H1 (cell line): ENCODE data around the gene SCGB1A1. TPM values are rescaled to one million over a fixed set of nuclear protein-coding genes. Genes with fewer than 3 reads are reported as not detected.
A peak's percentile ranks its signal among the peaks of the same experiment; 100 is the strongest.

Experiments used
- CTCF ChIA-PET: fragments of 300-600 bp; sonication (Branson Sonifier 250); formaldehyde crosslinking; loops from one replicate; lab custom pipeline; 2021; ENCODE audit not compliant: partially characterized antibody; lab: Charles Lee
- POLR2A ChIA-PET: fragments of 300-600 bp; sonication (Branson Sonifier 250); formaldehyde crosslinking; loops from one replicate; lab custom pipeline; 2021; ENCODE audit warnings: inconsistent platforms; ENCODE audit not compliant: partially characterized antibody; lab: Charles Lee
- DNase-seq, 2 experiments: peaks; one replicate each; pipeline versions ENCODE4 v3.0.0 to v3.0.0-alpha.2; 2010 to 2022; ENCODE audit warnings: low spot score in 2 of 2, low read depth in 1 of 2, mixed read lengths in 1 of 2
- FAIRE-seq: peaks from 2 replicates; lab custom pipeline; 2011; peaks lifted over from hg19 to GRCh38; lab: Jason Lieb, UNC
- H2AFZ ChIP-seq: 2 replicates; pipeline ENCODE4 v1.8.1; 2012; ENCODE audit warnings: low read length, inconsistent platforms
- H2AK5ac ChIP-seq: 2 replicates; pipeline ENCODE4 v1.6.1; 2013; ENCODE audit warnings: low read depth, low read length
- H2BK120ac ChIP-seq: replicated peaks from 2 replicates; pipeline ENCODE3; 2013; ENCODE audit warnings: low read depth, low read length, inconsistent platforms
- H2BK12ac ChIP-seq: 2 replicates; pipeline ENCODE4 v1.6.1; 2013; ENCODE audit warnings: low read depth, low read length
- H2BK15ac ChIP-seq: 2 replicates; pipeline ENCODE4 v1.6.1; 2013; ENCODE audit warnings: low read length
- H2BK20ac ChIP-seq: 2 replicates; pipeline ENCODE4 v1.6.1; 2013; ENCODE audit warnings: low read length
- H2BK5ac ChIP-seq: 2 replicates; pipeline ENCODE4 v1.6.1; 2013; ENCODE audit warnings: low read depth, low read length
- H3K14ac ChIP-seq: 2 replicates; pipeline ENCODE4 v1.6.1; 2013; ENCODE audit warnings: inconsistent platforms; ENCODE audit not compliant: insufficient read length
- H3K18ac ChIP-seq: 2 replicates; pipeline ENCODE4 v1.6.1; 2013; ENCODE audit warnings: low read length; ENCODE audit errors: extremely low read depth
- H3K23ac ChIP-seq: 2 replicates; pipeline ENCODE4 v1.6.1; 2013; ENCODE audit warnings: inconsistent platforms; ENCODE audit not compliant: insufficient read length
- H3K23me2 ChIP-seq: 2 replicates; pipeline ENCODE4 v1.6.1; 2013; ENCODE audit warnings: low read depth, low read length
- H3K27ac ChIP-seq: 2 replicates; pipeline ENCODE4 v1.6.1; 2011; ENCODE audit warnings: low read depth, low read length, inconsistent platforms
- H3K27me3 ChIP-seq, 4 experiments: replicated peaks in 1 of 4; 1 replicate in 1 of 4; 2 replicates in 3 of 4; pipeline versions ENCODE4 v1.6.1 to v1.8.1; 2011 to 2013; ENCODE audit warnings: low read length in 3 of 4, mild to moderate bottlenecking in 3 of 4, inconsistent platforms in 2 of 4, mixed read lengths in 2 of 4, moderate library complexity in 1 of 4; ENCODE audit not compliant: control insufficient read depth in 3 of 4, insufficient read depth in 3 of 4; ENCODE audit errors: extremely low read depth in 1 of 4
- H3K36me3 ChIP-seq, 4 experiments: 2 replicates each; pipeline versions ENCODE4 v1.6.1 to v1.8.1; 2011 to 2013; ENCODE audit warnings: mild to moderate bottlenecking in 4 of 4, low read length in 3 of 4, moderate library complexity in 2 of 4, control low read depth in 1 of 4, inconsistent platforms in 1 of 4; ENCODE audit not compliant: insufficient read depth in 4 of 4, control insufficient read depth in 2 of 4
- H3K4ac ChIP-seq: replicated peaks from 2 replicates; pipeline ENCODE3; 2013; ENCODE audit warnings: low read length, low read depth, mixed read lengths, inconsistent platforms; ENCODE audit not compliant: insufficient read length
- H3K4me1 ChIP-seq, 4 experiments: replicated peaks in 1 of 4; 1 replicate in 1 of 4; 2 replicates in 3 of 4; pipeline versions ENCODE4 v1.6.1 to v1.8.1; 2011 to 2013; ENCODE audit warnings: low read length in 3 of 4, inconsistent platforms in 2 of 4, mixed read lengths in 1 of 4; ENCODE audit not compliant: insufficient read depth in 4 of 4, control insufficient read depth in 3 of 4
- H3K4me2 ChIP-seq, 2 experiments: 2 replicates each; pipeline versions ENCODE4 v1.6.1 to v1.8.1; 2011 to 2013; ENCODE audit warnings: low read depth in 2 of 2, low read length in 2 of 2, control low read depth in 1 of 2, inconsistent platforms in 1 of 2, mild to moderate bottlenecking in 1 of 2; ENCODE audit not compliant: insufficient read depth in 1 of 2
- H3K4me3 ChIP-seq, 4 experiments: fragments of 200-600, 300-600 bp in 1 of 4; sonication (generic), shearing (Covaris generic), sonication (Bioruptor Twin) in 1 of 4; 2 replicates each; pipeline versions ENCODE4 v1.5.1 to v1.8.1; 2011 to 2016; ENCODE audit warnings: low read length in 4 of 4, low read depth in 3 of 4, control low read depth in 2 of 4, inconsistent platforms in 2 of 4, mild to moderate bottlenecking in 2 of 4, mixed read lengths in 1 of 4, moderate library complexity in 1 of 4; ENCODE audit not compliant: insufficient read depth in 2 of 4; ENCODE audit errors: extremely low read depth in 1 of 4
- H3K56ac ChIP-seq: replicated peaks from 2 replicates; pipeline ENCODE3; 2013; ENCODE audit warnings: low read depth, mild to moderate bottlenecking, mixed read lengths, low read length, inconsistent platforms; ENCODE audit not compliant: insufficient read length
- H3K79me1 ChIP-seq: 2 replicates; pipeline ENCODE4 v1.6.1; 2013; ENCODE audit warnings: low read depth, low read length, control low read depth
- H3K79me2 ChIP-seq, 2 experiments: 2 replicates each; pipeline versions ENCODE4 v1.6.1 to v1.8.1; 2012 to 2013; ENCODE audit warnings: low read length in 2 of 2, mild to moderate bottlenecking in 2 of 2, inconsistent platforms in 1 of 2; ENCODE audit not compliant: insufficient read depth in 2 of 2, control insufficient read depth in 1 of 2
- H3K9ac ChIP-seq, 4 experiments: replicated peaks in 1 of 4; 1 replicate in 1 of 4; 2 replicates in 3 of 4; pipeline versions ENCODE4 v1.6.1 to v1.8.1; 2011 to 2013; ENCODE audit warnings: low read depth in 3 of 4, low read length in 3 of 4, control low read depth in 2 of 4, mild to moderate bottlenecking in 2 of 4, moderate library complexity in 2 of 4, inconsistent platforms in 1 of 4; ENCODE audit errors: extremely low read depth in 1 of 4
- H3K9me3 ChIP-seq, 2 experiments: 2 replicates each; pipeline versions ENCODE4 v1.6.1 to v1.8.1; 2012 to 2013; ENCODE audit warnings: mild to moderate bottlenecking in 2 of 2, moderate library complexity in 2 of 2, control low read depth in 1 of 2, inconsistent platforms in 1 of 2, low read depth in 1 of 2, low read length in 1 of 2, mixed read lengths in 1 of 2; ENCODE audit not compliant: insufficient read depth in 2 of 2
- H4K20me1 ChIP-seq, 2 experiments: replicated peaks in 1 of 2; 2 replicates each; pipeline versions ENCODE3 to v1.8.1; 2011 to 2013; ENCODE audit warnings: inconsistent platforms in 2 of 2, low read length in 2 of 2, mild to moderate bottlenecking in 1 of 2; ENCODE audit not compliant: insufficient read depth in 2 of 2, control insufficient read depth in 1 of 2
- H4K5ac ChIP-seq: 2 replicates; pipeline ENCODE4 v1.6.1; 2013; ENCODE audit warnings: low read length, low read depth, mixed read lengths, inconsistent platforms; ENCODE audit not compliant: insufficient read length
- H4K8ac ChIP-seq: 2 replicates; pipeline ENCODE4 v1.8.0; 2013; ENCODE audit warnings: mild to moderate bottlenecking, moderate library complexity, low read length, inconsistent platforms; ENCODE audit not compliant: insufficient read depth; ENCODE audit errors: extremely low read depth
- H4K91ac ChIP-seq: replicated peaks from 2 replicates; pipeline ENCODE3; 2013; ENCODE audit warnings: low read length, mixed read lengths, inconsistent platforms; ENCODE audit not compliant: insufficient read length
- ATF2 ChIP-seq: IDR thresholded peaks from 2 replicates; pipeline ENCODE4 v1.6.1; 2012; ENCODE audit warnings: low read length, inconsistent platforms
- BCL11A ChIP-seq, 2 experiments: IDR thresholded peaks; one replicate each; pipeline ENCODE4 v1.6.1; 2011; ENCODE audit warnings: low read depth in 2 of 2, low read length in 2 of 2, mild to moderate bottlenecking in 2 of 2
- CEBPB ChIP-seq: IDR thresholded peaks from 2 replicates; pipeline ENCODE4 v1.6.1; 2012; ENCODE audit warnings: low read depth, low read length
- CREB1 ChIP-seq: IDR thresholded peaks from 2 replicates; pipeline ENCODE4 v1.6.1; 2012; ENCODE audit warnings: inconsistent platforms
- FOSL1 ChIP-seq: IDR thresholded peaks from 2 replicates; pipeline ENCODE4 v1.6.1; 2011; ENCODE audit warnings: mild to moderate bottlenecking, low read depth, low read length, moderate library complexity; ENCODE audit not compliant: insufficient read depth
- HDAC6 ChIP-seq: IDR thresholded peaks from one replicate; pipeline ENCODE4 v1.7.1; 2012; ENCODE audit warnings: low read depth, mild to moderate bottlenecking, inconsistent platforms, low read length, moderate library complexity
- KDM5A ChIP-seq: fragments of 200-600 bp; IDR thresholded peaks from 2 replicates; pipeline ENCODE4 v1.7.1; 2012; ENCODE audit warnings: mild to moderate bottlenecking, low read length, inconsistent platforms, mixed read lengths
- RFX5 ChIP-seq: IDR thresholded peaks from 2 replicates; pipeline ENCODE4 v1.6.1; 2011; ENCODE audit warnings: low read depth, low read length, improper control_type of control experiment, borderline replicate concordance
- SAP30 ChIP-seq: fragments of 300-600 bp; sonication (generic); IDR thresholded peaks from 2 replicates; pipeline ENCODE4 v1.7.1; 2012; ENCODE audit warnings: low read length, moderate library complexity, mild to moderate bottlenecking, inconsistent platforms; ENCODE audit not compliant: insufficient read depth, insufficient replicate concordance
- SP1 ChIP-seq: IDR thresholded peaks from 2 replicates; pipeline ENCODE4 v1.6.1; 2011; ENCODE audit warnings: low read depth, low read length
- SP4 ChIP-seq: IDR thresholded peaks from 2 replicates; pipeline ENCODE4 v1.6.1; 2012; ENCODE audit warnings: low read length, inconsistent platforms
- TAF1 ChIP-seq: IDR thresholded peaks from 2 replicates; pipeline ENCODE4 v1.6.1; 2011; ENCODE audit warnings: mild to moderate bottlenecking, low read depth, low read length
- WGBS, 2 experiments: shearing (Covaris generic) in 1 of 2; methylation state at CpG; one replicate each; pipeline versions ENCODE4 v1.1.6 to v1.1.7; 2013 to 2015; ENCODE audit warnings: low lambda C conversion rate in 2 of 2, mixed read lengths in 2 of 2, inconsistent platforms in 1 of 2, low coverage in 1 of 2, missing lambda C conversion rate in 1 of 2; ENCODE audit not compliant: insufficient replicate concordance in 2 of 2, insufficient coverage in 1 of 2, insufficient read length in 1 of 2; ENCODE audit errors: extremely low coverage in 1 of 2, missing lambda C conversion rate in 1 of 2; 5-methylcytosine and 5-hydroxymethylcytosine counted together
- polyA plus RNA-seq, 7 experiments: library from polyadenylated mRNA; depleted of rRNA in 3 of 7; stranded (reverse) in 5 of 7; unstranded in 2 of 7; fragments of >200 nt in 5 of 7; fragments of 200-250 nt in 2 of 7; gene quantifications; 1 replicate in 5 of 7; 2 replicates in 1 of 7; 4 replicates in 1 of 7; pipeline versions ENCODE4 v1.2.1 to v1.2.3, GENCODE V29; 2011 to 2013; ENCODE audit warnings: missing spikeins in 2 of 7, mixed read lengths in 2 of 7
- total RNA-seq: library from RNA; stranded (reverse); fragmentation: NEBNext Ultra II Directional; extraction: Animal tissue kit (Norgen Biotek cat#: 25700); gene quantifications from 2 replicates; pipeline ENCODE4 v1.2.1, GENCODE V29; 2021

Gene SCGB1A1
- total and polyA plus RNA-seq, 2 of the 8 experiments (the other 6 are each of a cell fraction or from before 2014, with no cell fraction given) = not detected

GRCh38 chr11:62439785-62440602 lies 21.2 kb downstream of the SCGB1A1 start:
- WGBS, 2 experiments = 86% methylated on average over 21 of the region's 23 CpGs; no CpG with 5 or more reads in 1 of the 2 experiments
- Histone ChIP-seq H3K27me3 (no peaks in the 10 kb centered on the region), H2AFZ (no peak overlapping the region), H2BK5ac (no peak overlapping the region), H3K4ac (no peak overlapping the region), H3K23ac (no peak overlapping the region), H4K20me1 (no peaks in the 10 kb centered on the region), H3K4me2 (no peak overlapping the region), H3K14ac (no peak overlapping the region), H2AK5ac (no peak overlapping the region), H3K56ac (no peak overlapping the region), H2BK15ac (no peak overlapping the region), H3K36me3 (no peaks in the 10 kb centered on the region), H2BK20ac (no peak overlapping the region), H3K79me2 (no peaks in the 10 kb centered on the region), H2BK120ac (no peak overlapping the region), H3K27ac (no peak overlapping the region), H3K18ac (no peak overlapping the region), H3K9ac (no peak overlapping the region), H4K5ac (no peak overlapping the region), H4K91ac (no peak overlapping the region), H3K23me2 (no peaks in the 10 kb centered on the region), H3K79me1 (no peaks in the 10 kb centered on the region), H4K8ac (peak overlapping the region; percentile 28), H3K9me3 (no peaks in the 10 kb centered on the region), H2BK12ac (no peak overlapping the region), H3K4me3 (no peak overlapping the region), H3K4me1 (peaks cover 0 to 5% (median 0%) of the 10 kb centered on the region in 4 experiments; a peak in 2 of 7 replicates)
- FAIRE-seq (no peak), DNase-seq (no peak)
- ChIA-PET CTCF (interaction anchor here (0.6 to 2.4 kb wide), 5 partner anchors 15 to 103 kb away, joined by 3 to 14 read pairs (median 4); no protein-coding TSS in a partner anchor), POLR2A (interaction anchor here (1.0 to 1.2 kb wide), 2 partner anchors 12 to 217 kb away, joined by 3 read pairs; no protein-coding TSS in a partner anchor)
- no peak for TF ChIP-seq FOSL1
- TF ChIP-seq KDM5A = no peak
- no peak for TF ChIP-seq SP4
- TF ChIP-seq ATF2 = no peak
- no peak for TF ChIP-seq SAP30
- no peak for TF ChIP-seq HDAC6
- TF ChIP-seq RFX5 = no peak
- no peak for TF ChIP-seq CREB1
- no peak for TF ChIP-seq TAF1
- no peak for TF ChIP-seq CEBPB
- no peak for TF ChIP-seq SP1
- no peak for TF ChIP-seq BCL11A (IDR thresholded peaks at IDR 0.05; ENCODE audit: low read depth in 2 of 2, low read length in 2 of 2)
